Measurements from ENCODE around the gene C14orf180. TPM values are rescaled to one million over a fixed set of nuclear protein-coding genes. Genes with fewer than 3 reads are reported as not detected.

The C14orf180 gene
- total and polyA plus RNA-seq, 2 of the 8 experiments (the other 6 are each of a cell fraction or from before 2014, with no cell fraction given), result not detected

DNA sequence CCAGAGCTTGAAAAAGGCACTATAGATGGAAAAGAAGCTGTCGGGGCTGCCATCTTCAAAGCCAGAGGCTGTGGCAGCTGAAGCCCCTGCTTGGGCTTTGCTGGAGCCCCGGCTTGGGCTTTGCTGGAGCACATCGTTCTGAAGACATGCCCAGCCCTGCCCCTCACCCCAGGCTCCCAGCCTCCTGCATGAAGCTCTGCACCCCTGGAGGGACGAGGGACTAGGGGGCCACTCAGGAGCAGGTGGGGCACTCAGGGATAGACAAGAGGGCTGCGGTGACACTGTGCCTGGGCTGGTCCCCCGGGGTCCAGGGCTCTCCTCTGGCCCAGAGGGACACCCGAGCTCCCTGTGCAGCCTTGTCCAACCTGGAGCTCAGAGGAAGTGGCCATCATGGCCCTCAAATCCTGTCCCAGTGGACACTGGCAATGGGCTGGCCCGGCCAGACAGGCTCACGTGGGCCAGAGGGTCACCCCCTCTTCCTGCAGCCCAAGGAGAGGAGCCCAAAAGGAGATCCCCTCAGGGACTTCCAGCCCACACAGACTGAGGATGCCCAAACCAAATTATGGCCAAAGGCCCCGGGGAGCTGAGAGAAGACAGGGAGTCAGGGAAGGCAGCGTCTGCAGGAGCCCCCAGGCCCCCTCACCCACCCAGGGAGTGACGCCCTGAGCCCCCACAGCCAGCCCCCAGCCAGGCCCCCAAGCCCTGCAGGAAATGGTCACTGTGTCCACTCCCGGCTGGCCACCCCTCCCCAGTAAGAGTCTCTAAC is 23.1 kb upstream of the C14orf180 start (continued):
- TF ChIP-seq, protein P1, sequence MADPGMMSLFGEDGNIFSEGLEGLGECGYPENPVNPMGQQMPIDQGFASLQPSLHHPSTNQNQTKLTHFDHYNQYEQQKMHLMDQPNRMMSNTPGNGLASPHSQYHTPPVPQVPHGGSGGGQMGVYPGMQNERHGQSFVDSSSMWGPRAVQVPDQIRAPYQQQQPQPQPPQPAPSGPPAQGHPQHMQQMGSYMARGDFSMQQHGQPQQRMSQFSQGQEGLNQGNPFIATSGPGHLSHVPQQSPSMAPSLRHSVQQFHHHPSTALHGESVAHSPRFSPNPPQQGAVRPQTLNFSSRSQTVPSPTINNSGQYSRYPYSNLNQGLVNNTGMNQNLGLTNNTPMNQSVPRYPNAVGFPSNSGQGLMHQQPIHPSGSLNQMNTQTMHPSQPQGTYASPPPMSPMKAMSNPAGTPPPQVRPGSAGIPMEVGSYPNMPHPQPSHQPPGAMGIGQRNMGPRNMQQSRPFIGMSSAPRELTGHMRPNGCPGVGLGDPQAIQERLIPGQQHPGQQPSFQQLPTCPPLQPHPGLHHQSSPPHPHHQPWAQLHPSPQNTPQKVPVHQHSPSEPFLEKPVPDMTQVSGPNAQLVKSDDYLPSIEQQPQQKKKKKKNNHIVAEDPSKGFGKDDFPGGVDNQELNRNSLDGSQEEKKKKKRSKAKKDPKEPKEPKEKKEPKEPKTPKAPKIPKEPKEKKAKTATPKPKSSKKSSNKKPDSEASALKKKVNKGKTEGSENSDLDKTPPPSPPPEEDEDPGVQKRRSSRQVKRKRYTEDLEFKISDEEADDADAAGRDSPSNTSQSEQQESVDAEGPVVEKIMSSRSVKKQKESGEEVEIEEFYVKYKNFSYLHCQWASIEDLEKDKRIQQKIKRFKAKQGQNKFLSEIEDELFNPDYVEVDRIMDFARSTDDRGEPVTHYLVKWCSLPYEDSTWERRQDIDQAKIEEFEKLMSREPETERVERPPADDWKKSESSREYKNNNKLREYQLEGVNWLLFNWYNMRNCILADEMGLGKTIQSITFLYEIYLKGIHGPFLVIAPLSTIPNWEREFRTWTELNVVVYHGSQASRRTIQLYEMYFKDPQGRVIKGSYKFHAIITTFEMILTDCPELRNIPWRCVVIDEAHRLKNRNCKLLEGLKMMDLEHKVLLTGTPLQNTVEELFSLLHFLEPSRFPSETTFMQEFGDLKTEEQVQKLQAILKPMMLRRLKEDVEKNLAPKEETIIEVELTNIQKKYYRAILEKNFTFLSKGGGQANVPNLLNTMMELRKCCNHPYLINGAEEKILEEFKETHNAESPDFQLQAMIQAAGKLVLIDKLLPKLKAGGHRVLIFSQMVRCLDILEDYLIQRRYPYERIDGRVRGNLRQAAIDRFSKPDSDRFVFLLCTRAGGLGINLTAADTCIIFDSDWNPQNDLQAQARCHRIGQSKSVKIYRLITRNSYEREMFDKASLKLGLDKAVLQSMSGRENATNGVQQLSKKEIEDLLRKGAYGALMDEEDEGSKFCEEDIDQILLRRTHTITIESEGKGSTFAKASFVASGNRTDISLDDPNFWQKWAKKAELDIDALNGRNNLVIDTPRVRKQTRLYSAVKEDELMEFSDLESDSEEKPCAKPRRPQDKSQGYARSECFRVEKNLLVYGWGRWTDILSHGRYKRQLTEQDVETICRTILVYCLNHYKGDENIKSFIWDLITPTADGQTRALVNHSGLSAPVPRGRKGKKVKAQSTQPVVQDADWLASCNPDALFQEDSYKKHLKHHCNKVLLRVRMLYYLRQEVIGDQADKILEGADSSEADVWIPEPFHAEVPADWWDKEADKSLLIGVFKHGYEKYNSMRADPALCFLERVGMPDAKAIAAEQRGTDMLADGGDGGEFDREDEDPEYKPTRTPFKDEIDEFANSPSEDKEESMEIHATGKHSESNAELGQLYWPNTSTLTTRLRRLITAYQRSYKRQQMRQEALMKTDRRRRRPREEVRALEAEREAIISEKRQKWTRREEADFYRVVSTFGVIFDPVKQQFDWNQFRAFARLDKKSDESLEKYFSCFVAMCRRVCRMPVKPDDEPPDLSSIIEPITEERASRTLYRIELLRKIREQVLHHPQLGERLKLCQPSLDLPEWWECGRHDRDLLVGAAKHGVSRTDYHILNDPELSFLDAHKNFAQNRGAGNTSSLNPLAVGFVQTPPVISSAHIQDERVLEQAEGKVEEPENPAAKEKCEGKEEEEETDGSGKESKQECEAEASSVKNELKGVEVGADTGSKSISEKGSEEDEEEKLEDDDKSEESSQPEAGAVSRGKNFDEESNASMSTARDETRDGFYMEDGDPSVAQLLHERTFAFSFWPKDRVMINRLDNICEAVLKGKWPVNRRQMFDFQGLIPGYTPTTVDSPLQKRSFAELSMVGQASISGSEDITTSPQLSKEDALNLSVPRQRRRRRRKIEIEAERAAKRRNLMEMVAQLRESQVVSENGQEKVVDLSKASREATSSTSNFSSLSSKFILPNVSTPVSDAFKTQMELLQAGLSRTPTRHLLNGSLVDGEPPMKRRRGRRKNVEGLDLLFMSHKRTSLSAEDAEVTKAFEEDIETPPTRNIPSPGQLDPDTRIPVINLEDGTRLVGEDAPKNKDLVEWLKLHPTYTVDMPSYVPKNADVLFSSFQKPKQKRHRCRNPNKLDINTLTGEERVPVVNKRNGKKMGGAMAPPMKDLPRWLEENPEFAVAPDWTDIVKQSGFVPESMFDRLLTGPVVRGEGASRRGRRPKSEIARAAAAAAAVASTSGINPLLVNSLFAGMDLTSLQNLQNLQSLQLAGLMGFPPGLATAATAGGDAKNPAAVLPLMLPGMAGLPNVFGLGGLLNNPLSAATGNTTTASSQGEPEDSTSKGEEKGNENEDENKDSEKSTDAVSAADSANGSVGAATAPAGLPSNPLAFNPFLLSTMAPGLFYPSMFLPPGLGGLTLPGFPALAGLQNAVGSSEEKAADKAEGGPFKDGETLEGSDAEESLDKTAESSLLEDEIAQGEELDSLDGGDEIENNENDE (IDR thresholded peaks at IDR 0.05; ENCODE audit: insufficient replicate concordance, low read length), result no peak
- no peak for TF ChIP-seq RXRA (IDR thresholded peaks at IDR 0.05; ENCODE audit: insufficient read depth, low read depth, low read length)
- TF ChIP-seq BRCA1 (IDR thresholded peaks at IDR 0.05; ENCODE audit: low read depth, low read length), result no peak
- no peak for TF ChIP-seq FOSL1 (IDR thresholded peaks at IDR 0.05; ENCODE audit: insufficient read depth, low read depth, low read length)
- no peak for TF ChIP-seq ZNF274 (IDR thresholded peaks at IDR 0.05; ENCODE audit: borderline replicate concordance, extremely low read depth, low read length)
- no peak for TF ChIP-seq SRF (IDR thresholded peaks at IDR 0.05; ENCODE audit: low read depth, low read length)
- TF ChIP-seq BACH1 (IDR thresholded peaks at IDR 0.05; ENCODE audit: low read length), result no peak
- TF ChIP-seq POLR2A (IDR thresholded peaks at IDR 0.05; ENCODE audit: control extremely low read depth in 1 of 2, low read depth in 2 of 2, low read length in 2 of 2), result no peak
